Measurements from ENCODE around the gene LYG1. TPM values are rescaled to one million over a fixed set of nuclear protein-coding genes. Genes with fewer than 3 reads are reported as not detected.

Gene LYG1
- total and polyA plus RNA-seq, 9 of the 15 experiments (the other 6 are each of a cell fraction or from before 2014, with no cell fraction given): 0.64 to 2.6 (median 1.2) TPM

GRCh38 chr2:99335911-99336803, 35.2 kb upstream of the LYG1 start, which contains the start of gene TXNDC9 (continued):
- TF ChIP-seq NR2C2 (CRISPR knock-in tag; IDR thresholded peaks at IDR 0.05) (no peak), NR2C2 (tag; IDR thresholded peaks at IDR 0.05) (peak; percentile 90), EP400 (IDR thresholded peaks at IDR 0.05) (peak; percentile 84), CCAR2 (IDR thresholded peaks at IDR 0.05; ENCODE audit: low read depth, low read length) (no peak), MBD2 (IDR thresholded peaks at IDR 0.05; ENCODE audit: borderline replicate concordance, low read depth) (peak; percentile 81; the same call in 1 of the 2 replicates), RREB1 (CRISPR knock-in tag; IDR thresholded peaks at IDR 0.05) (0 out of 2 replicates have a peak, but pooled peaks have one; percentile 23), ETV5 (CRISPR knock-in tag; IDR thresholded peaks at IDR 0.05; ENCODE audit: low read depth) (peak; percentile 81), NELFE (IDR thresholded peaks at IDR 0.05; ENCODE audit: insufficient read depth, insufficient read length) (no peak), ZBTB17 (CRISPR knock-in tag; IDR thresholded peaks at IDR 0.05) (no peak), KHSRP (IDR thresholded peaks at IDR 0.05) (no peak), RFX1 (IDR thresholded peaks at IDR 0.05) (peak; percentile 51; the same call in 1 of the 2 replicates), SNAPC5 (CRISPR knock-in tag; IDR thresholded peaks at IDR 0.05) (no peak), SMAD2 (IDR thresholded peaks at IDR 0.05; ENCODE audit: low read depth, low read length) (no peak), ZNF3 (CRISPR knock-in tag; IDR thresholded peaks at IDR 0.05) (no peak), FIP1L1 (IDR thresholded peaks at IDR 0.05; ENCODE audit: low read depth, low read length, poor library complexity, severe bottlenecking) (peak; percentile 37), PRDM10 (IDR thresholded peaks at IDR 0.05; ENCODE audit: partially characterized antibody) (peak; percentile 36), U2AF2 (optimal IDR thresholded peaks at IDR 0.05; ENCODE audit: low read depth, low read length) (no peak), HMGN3 (IDR thresholded peaks at IDR 0.05; ENCODE audit: borderline replicate concordance, extremely low read depth, insufficient read length, low read depth, low read length) (peak; percentile 70), SIN3B (IDR thresholded peaks at IDR 0.05; ENCODE audit: low read depth) (peak; percentile 80; the same call in 1 of the 2 replicates)
